ENCODE data around the gene ZACN.

GRCh38 chr17:76124582-76125390 lies 45.8 kb downstream of the ZACN start:
- TF ChIP-seq TAF1 (IDR thresholded peaks at IDR 0.05; ENCODE audit: low read depth) (no peak), CEBPB (IDR thresholded peaks at IDR 0.05) (no peak), RAD21 (IDR thresholded peaks at IDR 0.05; ENCODE audit: low read depth) (no peak), REST (IDR thresholded peaks at IDR 0.05; ENCODE audit: low read depth) (no peak), EP300 (IDR thresholded peaks at IDR 0.05; ENCODE audit: borderline replicate concordance) (no peak), NFIC (IDR thresholded peaks at IDR 0.05) (no peak)
